Ishikawa (cell line): ENCODE data around the gene COPS9.

Experiments used
- CEBPB ChIP-seq: IDR thresholded peaks from 2 replicates; pipeline ENCODE4 v1.6.1; 2012
- CREB1 ChIP-seq: IDR thresholded peaks from 2 replicates; pipeline ENCODE4 v1.6.1; 2012; ENCODE audit warnings: low read depth
- EGR1 ChIP-seq: IDR thresholded peaks from 2 replicates; pipeline ENCODE4 v1.6.1; 2012
- EP300 ChIP-seq: IDR thresholded peaks from 2 replicates; pipeline ENCODE4 v1.6.1; 2012; ENCODE audit warnings: borderline replicate concordance
- FOXM1 ChIP-seq: IDR thresholded peaks from 2 replicates; pipeline ENCODE4 v1.6.1; 2012; ENCODE audit warnings: low read depth, borderline replicate concordance
- NFIC ChIP-seq: IDR thresholded peaks from 2 replicates; pipeline ENCODE4 v1.6.1; 2012
- RAD21 ChIP-seq: IDR thresholded peaks from 2 replicates; pipeline ENCODE4 v1.6.1; 2012; ENCODE audit warnings: low read depth
- TAF1 ChIP-seq: IDR thresholded peaks from 2 replicates; pipeline ENCODE4 v1.6.1; 2012; ENCODE audit warnings: low read depth, mild to moderate bottlenecking
- TCF12 ChIP-seq: IDR thresholded peaks from 2 replicates; pipeline ENCODE4 v1.6.1; 2012; ENCODE audit warnings: low read depth
- TEAD4 ChIP-seq: IDR thresholded peaks from 2 replicates; pipeline ENCODE4 v1.6.1; 2012
- YY1 ChIP-seq: IDR thresholded peaks from 2 replicates; pipeline ENCODE4 v1.6.1; 2012; ENCODE audit warnings: low read depth
- ZBTB7A ChIP-seq: IDR thresholded peaks from 2 replicates; pipeline ENCODE4 v1.6.1; 2012; ENCODE audit warnings: low read depth
- TF ChIP-seq, protein P1 (sequence below): IDR thresholded peaks from 2 replicates; pipeline ENCODE4 v1.6.1; 2012; ENCODE audit warnings: low read depth, mild to moderate bottlenecking
- TF ChIP-seq, protein P2 (sequence below): IDR thresholded peaks from 2 replicates; pipeline ENCODE4 v1.6.1; 2012
- TF ChIP-seq, protein P3 (sequence below): IDR thresholded peaks from 2 replicates; pipeline ENCODE4 v1.6.1; 2012

COPS9 gene

DNA sequence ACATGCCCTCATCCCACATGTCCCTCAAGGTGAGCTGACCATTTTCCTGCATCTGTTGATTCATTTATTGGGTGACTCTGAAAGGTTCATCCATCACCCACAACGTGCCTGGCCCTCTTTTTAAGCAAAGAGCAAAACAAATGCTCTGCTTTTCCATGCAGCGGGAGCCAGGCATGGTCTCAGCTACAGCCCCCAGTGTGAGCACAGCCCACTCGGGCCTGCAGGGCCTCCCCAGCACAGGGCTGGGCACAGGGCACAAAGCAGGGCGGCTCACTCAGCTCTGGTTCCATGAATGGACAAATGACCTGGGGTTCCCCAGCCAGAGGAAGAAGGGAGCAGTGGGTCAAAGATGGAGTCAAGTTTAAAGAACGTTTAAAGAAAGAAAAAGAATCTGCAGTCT lies 28.5 kb upstream of the COPS9 start:
- TF ChIP-seq, protein P1, sequence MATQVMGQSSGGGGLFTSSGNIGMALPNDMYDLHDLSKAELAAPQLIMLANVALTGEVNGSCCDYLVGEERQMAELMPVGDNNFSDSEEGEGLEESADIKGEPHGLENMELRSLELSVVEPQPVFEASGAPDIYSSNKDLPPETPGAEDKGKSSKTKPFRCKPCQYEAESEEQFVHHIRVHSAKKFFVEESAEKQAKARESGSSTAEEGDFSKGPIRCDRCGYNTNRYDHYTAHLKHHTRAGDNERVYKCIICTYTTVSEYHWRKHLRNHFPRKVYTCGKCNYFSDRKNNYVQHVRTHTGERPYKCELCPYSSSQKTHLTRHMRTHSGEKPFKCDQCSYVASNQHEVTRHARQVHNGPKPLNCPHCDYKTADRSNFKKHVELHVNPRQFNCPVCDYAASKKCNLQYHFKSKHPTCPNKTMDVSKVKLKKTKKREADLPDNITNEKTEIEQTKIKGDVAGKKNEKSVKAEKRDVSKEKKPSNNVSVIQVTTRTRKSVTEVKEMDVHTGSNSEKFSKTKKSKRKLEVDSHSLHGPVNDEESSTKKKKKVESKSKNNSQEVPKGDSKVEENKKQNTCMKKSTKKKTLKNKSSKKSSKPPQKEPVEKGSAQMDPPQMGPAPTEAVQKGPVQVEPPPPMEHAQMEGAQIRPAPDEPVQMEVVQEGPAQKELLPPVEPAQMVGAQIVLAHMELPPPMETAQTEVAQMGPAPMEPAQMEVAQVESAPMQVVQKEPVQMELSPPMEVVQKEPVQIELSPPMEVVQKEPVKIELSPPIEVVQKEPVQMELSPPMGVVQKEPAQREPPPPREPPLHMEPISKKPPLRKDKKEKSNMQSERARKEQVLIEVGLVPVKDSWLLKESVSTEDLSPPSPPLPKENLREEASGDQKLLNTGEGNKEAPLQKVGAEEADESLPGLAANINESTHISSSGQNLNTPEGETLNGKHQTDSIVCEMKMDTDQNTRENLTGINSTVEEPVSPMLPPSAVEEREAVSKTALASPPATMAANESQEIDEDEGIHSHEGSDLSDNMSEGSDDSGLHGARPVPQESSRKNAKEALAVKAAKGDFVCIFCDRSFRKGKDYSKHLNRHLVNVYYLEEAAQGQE = no peak
- no peak for TF ChIP-seq FOXM1
- TF ChIP-seq, protein P2, sequence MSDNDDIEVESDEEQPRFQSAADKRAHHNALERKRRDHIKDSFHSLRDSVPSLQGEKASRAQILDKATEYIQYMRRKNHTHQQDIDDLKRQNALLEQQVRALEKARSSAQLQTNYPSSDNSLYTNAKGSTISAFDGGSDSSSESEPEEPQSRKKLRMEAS = no peak
- TF ChIP-seq CREB1 = no peak
- TF ChIP-seq EP300 = no peak
- TF ChIP-seq YY1 = no peak
- no peak for TF ChIP-seq EGR1
- TF ChIP-seq TCF12 = no peak
- TF ChIP-seq RAD21 = no peak
- TF ChIP-seq CEBPB = no peak

DNA sequence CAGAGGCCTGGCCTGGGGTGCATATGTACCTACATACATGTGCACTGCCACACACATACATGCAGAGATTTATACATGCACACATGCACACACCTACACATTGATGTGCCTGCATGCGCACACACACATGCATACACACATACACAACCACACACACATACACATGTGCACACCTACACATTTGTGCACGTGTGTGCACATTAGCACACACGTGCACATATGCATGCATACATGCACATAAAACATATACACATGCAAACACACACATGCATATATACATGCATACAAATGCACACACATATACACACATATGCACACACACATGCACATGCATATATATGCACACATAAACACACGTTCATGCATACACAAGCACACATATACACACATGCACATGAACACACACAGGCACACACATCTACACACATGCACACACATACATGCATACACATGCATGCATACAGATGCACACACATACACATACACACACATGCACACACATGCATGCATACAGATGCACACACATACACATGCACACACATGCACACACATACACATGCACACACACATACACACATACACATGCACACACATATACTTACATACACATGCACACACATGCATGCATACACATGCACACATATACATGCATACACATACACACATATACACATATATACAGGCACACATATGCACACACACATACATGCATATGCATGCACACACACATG lies 27.9 kb upstream of the COPS9 start:
- TF ChIP-seq, protein P1 = no peak
- TF ChIP-seq CEBPB (no peak), EP300 (no peak), NFIC (no peak), TAF1 (no peak), TCF12 (no peak), EGR1 (no peak), FOXM1 (no peak), ZBTB7A (no peak), RAD21 (no peak), TEAD4 (no peak), CREB1 (no peak), YY1 (no peak)
- TF ChIP-seq, protein P3, sequence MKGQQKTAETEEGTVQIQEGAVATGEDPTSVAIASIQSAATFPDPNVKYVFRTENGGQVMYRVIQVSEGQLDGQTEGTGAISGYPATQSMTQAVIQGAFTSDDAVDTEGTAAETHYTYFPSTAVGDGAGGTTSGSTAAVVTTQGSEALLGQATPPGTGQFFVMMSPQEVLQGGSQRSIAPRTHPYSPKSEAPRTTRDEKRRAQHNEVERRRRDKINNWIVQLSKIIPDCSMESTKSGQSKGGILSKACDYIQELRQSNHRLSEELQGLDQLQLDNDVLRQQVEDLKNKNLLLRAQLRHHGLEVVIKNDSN = no peak
- TF ChIP-seq, protein P2 = no peak

DNA sequence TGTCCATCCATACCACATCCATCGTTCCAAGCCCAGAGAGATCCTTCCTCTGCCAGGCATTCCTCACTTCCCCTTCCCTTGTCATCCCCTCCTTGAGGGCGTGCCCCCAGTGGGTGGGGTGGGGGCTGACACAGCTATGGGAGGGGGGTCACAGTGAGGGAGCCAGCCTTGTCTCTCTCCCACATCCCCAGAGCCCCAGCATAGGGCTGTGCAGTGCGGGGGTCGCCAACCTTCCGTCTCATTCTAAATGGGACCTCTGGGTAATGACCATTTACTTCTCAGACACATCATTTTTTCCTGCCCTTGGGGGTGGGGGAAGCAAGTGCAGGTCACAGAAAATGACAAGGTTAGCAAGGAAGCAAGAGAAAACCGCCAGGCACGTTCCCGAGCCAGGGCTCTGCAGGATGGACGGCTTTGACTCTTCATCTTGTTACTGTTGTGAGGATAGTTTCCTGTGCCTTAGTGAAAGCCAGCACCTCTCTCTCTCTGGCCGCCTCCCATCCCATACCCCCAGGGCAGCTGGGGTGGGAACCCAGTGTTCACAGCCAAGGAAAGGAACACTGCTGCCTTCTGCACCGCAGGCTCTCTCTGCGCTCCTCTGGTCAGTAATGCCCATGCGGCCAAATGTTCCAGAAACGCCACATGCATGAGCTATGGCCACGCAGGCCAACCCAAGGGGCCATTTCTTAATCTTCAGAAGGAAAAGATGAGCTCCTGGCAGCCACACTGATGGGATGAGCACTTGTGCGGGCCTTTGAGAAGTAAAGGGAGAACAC lies 27.0 kb upstream of the COPS9 start:
- TF ChIP-seq, protein P1 = no peak
- TF ChIP-seq CREB1 (no peak), ZBTB7A (no peak), EGR1 (no peak), TAF1 (no peak), FOXM1 (no peak), NFIC (no peak), TCF12 (no peak), EP300 (no peak), TEAD4 (no peak), CEBPB (no peak), RAD21 (no peak), YY1 (no peak)
- TF ChIP-seq, protein P2 = no peak
- TF ChIP-seq, protein P3 = no peak
